Kidney epithelial cell (primary cell): ENCODE results near the gene SAT2. TPM values are rescaled to one million over a fixed set of nuclear protein-coding genes. Genes with fewer than 3 reads are reported as not detected.

Experiments
- DNase-seq: peaks from one replicate; pipeline ENCODE4 v3.0.0-alpha.2; 2010; ENCODE audit warnings: low read depth
- H3K27me3 ChIP-seq: 2 replicates; pipeline ENCODE4 v1.6.0; 2011; ENCODE audit warnings: low read length; ENCODE audit not compliant: control insufficient read depth, insufficient read depth
- H3K36me3 ChIP-seq: 2 replicates; pipeline ENCODE4 v1.5.1; 2011; ENCODE audit warnings: low read length; ENCODE audit not compliant: control insufficient read depth, insufficient read depth
- H3K4me3 ChIP-seq: 2 replicates; pipeline ENCODE4 v1.5.1; 2011; ENCODE audit warnings: low read depth, mild to moderate bottlenecking, control low read depth, low read length
- total RNA-seq: library from RNA; depleted of rRNA; stranded (reverse); fragments of >200 nt; gene quantifications from 2 replicates; pipeline ENCODE4 v1.2.3, GENCODE V29; 2015
- TF ChIP-seq, protein P1 (sequence below): IDR thresholded peaks from 2 replicates; pipeline ENCODE4 v1.5.1; 2011; ENCODE audit warnings: mild to moderate bottlenecking, moderate library complexity, low read length, control low read depth, inconsistent platforms; ENCODE audit not compliant: insufficient read depth, poor library complexity, severe bottlenecking

Gene SAT2
- total RNA-seq, 1 donor from 2014 or later = 76.0 TPM

DNA sequence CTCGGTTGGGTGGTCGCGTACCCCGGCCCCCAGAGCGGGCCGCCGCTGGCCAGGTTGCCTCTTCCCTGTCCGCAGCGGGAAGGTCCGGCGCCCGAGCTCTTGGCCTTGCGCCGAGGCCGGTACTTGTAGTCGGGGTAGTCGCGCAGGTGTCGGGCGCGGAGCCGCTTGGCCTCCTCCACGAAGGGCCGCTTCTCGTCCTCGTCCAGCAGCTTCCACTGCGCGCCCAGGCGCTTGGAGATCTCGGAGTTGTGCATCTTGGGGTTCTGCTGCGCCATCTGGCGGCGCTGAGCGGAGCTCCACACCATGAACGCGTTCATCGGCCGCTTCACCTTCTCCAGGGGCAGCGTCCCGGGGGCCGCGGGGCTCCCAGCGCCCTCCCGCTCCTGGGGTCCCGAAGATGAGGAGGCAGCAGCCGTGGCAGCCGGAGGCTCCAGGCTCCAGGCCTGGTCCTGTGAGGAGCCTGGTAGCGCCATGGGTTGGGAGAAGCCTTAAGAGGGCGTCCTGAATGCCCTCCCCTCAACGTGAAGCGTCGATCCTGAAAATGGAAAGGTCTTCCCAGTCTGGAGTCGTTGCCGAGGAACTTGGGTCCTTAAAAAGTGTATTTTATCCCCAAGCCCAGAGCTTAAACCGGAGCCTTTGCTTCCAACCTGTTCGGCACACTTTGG lies 38.3 kb downstream of the SAT2 start:
- Histone ChIP-seq H3K36me3 (peaks cover 9% of the 10 kb centered on the region), H3K4me3 (peak overlapping the region; percentile 19), H3K27me3 (no peaks in the 10 kb centered on the region)
- DNase-seq = no peak
- TF ChIP-seq, protein P1, sequence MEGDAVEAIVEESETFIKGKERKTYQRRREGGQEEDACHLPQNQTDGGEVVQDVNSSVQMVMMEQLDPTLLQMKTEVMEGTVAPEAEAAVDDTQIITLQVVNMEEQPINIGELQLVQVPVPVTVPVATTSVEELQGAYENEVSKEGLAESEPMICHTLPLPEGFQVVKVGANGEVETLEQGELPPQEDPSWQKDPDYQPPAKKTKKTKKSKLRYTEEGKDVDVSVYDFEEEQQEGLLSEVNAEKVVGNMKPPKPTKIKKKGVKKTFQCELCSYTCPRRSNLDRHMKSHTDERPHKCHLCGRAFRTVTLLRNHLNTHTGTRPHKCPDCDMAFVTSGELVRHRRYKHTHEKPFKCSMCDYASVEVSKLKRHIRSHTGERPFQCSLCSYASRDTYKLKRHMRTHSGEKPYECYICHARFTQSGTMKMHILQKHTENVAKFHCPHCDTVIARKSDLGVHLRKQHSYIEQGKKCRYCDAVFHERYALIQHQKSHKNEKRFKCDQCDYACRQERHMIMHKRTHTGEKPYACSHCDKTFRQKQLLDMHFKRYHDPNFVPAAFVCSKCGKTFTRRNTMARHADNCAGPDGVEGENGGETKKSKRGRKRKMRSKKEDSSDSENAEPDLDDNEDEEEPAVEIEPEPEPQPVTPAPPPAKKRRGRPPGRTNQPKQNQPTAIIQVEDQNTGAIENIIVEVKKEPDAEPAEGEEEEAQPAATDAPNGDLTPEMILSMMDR = peak; percentile 88

GRCh38 chr17:7588553-7589203 lies 38.9 kb downstream of the SAT2 start:
- H3K4me3 ChIP-seq = peak overlapping the region; percentile 19
- H3K36me3 ChIP-seq = peaks cover 9% of the 10 kb centered on the region
- DNase-seq = no peak
- TF ChIP-seq, protein P1 = no peak
- H3K27me3 ChIP-seq = no peaks in the 10 kb centered on the region

DNA sequence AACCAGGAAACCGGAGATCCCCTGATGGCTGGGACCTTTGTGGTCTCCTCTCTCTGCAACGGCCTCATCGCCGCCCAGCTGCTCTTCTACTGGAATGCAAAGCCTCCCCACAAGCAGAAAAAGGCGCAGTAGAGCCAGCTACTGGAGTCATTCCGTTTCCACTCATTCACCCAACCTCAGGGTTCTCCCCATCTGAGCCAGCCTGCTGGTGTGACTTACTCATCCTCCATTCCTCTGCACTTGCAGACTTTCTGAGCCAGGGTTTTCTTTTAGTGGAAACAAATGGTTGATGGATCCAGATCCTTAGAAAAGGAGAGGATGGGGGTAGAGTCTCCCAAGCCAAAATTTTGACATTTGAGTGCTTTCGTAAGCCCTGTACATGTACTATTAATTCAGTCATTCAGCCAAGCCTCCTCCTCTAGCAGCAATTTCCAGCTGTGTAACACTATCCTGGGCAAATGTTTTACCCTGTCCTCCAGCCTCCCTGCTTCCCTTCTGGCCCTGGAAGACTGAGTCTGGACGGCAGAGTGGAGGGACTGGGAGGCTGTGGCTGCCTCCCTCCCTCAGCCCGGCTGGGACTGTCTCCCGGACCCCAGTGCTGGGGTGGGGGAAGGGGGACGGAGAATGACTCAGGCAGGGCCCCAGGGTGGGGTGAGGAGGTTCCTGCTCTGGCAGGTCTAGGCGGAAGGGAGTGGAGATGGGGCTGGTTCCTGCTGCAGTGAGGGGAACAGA lies 40.0 kb downstream of the SAT2 start:
- Histone ChIP-seq H3K36me3 (peaks cover 9% of the 10 kb centered on the region), H3K4me3 (no peak overlapping the region), H3K27me3 (no peaks in the 10 kb centered on the region)
- DNase-seq = peak; percentile 47
- TF ChIP-seq, protein P1 = no peak

DNA sequence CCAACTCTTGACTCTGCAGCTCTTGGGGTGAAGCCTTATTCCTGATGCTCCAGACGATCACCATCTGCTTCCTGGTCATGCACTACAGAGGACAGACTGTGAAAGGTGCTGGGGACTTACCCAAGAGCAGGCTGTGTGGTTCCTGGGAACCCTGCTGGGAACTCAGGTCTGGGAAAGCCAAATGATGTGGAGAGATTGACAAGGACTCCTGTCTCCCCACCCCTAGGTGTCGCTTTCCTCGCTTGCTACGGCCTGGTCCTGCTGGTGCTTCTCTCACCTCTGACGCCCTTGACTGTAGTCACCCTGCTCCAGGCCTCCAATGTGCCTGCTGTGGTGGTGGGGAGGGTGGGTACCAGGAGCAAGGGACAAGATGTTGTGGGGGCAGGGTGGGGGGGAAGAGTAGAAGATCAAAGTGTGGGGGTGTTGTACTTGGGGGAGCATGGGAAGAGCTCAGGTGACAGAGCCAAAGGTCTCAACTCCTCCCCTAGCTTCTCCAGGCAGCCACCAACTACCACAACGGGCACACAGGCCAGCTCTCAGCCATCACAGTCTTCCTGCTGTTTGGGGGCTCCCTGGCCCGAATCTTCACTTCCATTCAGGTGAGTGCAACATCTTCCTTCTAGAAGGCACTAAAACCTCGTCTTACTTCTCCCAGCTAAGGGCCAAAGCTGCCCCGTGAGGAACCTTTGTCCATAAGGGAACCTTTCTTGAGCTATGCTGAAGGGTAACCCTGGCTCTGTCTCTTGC lies 40.8 kb downstream of the SAT2 start:
- no peak overlapping the region for H3K4me3 ChIP-seq
- no peak for DNase-seq
- TF ChIP-seq, protein P1 = peak; percentile 38
- H3K36me3 ChIP-seq = peaks cover 9% of the 10 kb centered on the region
- H3K27me3 ChIP-seq = no peaks in the 10 kb centered on the region

DNA sequence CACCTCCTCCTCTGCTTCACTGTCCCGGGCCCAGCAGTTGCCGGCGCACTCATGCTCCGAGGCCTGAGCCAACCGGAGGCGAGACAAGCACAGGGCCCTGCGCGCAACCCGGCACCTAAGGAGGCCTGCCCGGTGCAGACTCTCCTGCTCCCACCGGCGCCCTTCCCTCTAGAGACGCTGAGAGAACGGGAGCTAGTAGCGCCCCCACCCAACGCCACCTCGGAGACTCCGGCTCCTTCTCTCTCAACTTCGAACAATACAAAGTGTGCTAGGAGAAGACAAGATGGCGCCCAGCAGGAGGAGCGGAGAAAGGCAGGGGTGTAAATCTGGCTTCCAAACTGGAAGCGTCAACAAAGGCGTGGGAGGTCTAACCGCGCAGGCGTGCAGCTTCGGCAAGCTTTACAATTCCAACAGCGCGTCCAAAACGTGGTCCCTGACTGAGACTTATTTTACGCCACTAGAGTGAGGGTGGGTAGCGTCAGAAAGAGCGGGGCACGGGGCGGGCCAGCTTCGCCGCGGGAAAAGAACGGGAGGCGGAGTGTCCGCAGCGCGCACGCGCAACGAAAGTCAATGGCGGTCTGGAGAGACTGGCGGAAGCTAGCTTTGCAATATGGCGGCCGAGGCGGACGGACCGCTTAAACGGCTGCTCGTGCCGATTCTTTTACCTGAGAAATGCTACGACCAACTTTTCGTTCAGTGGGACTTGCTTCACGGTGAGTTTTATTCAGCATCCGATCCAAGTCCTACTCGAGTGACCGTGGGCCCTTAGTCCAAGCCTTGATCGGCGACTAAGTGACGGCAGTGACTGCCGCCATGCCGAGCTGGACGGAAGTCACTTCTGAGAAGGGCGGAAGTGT lies 44.1 kb downstream of the SAT2 start, which contains the start of gene MPDU1:
Gene MPDU1, plus strand, starts transcription at position 600 of the 857 bp plus-strand sequence. Its CDS starts 11 bp downstream, at position 611.
- TF ChIP-seq, protein P1 = no peak
- H3K36me3 ChIP-seq = peaks cover 4% of the 10 kb centered on the region
- H3K4me3 ChIP-seq = peak within 1 kb of the TSS; percentile 69
- peak; percentile 67 for DNase-seq
- H3K27me3 ChIP-seq = no peaks in the 10 kb centered on the region
